ENCODE results near the gene PCDH1. TPM values are rescaled to one million over a fixed set of nuclear protein-coding genes. Genes with fewer than 3 reads are reported as not detected.

Gene PCDH1
- total and polyA plus RNA-seq, 7 donors = 8.6 to 47.2 (median 13.2) TPM

- intact Hi-C loops (cut with DNase I) = no loop called here
- Histone ChIP-seq H3K4me1 (peaks cover 0 to 33% (median 32%) of the 10 kb centered on the region in 4 donors), H3K4me3 (no peak overlapping the region), H3K9me3 (no peaks in the 10 kb centered on the region), H3K27ac (peak overlapping the region; percentile 37 to 76 (median 64)), H3K27me3 (peaks cover 27 to 84% (median 45%) of the 10 kb centered on the region in 3 donors), H3K36me3 (no peaks in the 10 kb centered on the region)
- 48 to 73% methylated on average over 8 of the region's 8 CpGs for WGBS, 2 donors
- TF ChIP-seq POLR2A (IDR thresholded peaks at IDR 0.05) (no peak), POLR2AphosphoS5 (IDR thresholded peaks at IDR 0.05) (no peak), EP300 (IDR thresholded peaks at IDR 0.05) (no peak), CTCF (IDR thresholded peaks at IDR 0.05) (no peak)
- DNase-seq = no peak
These were observed 3.0 kb upstream of the PCDH1 start for GRCh38 chr5:141880961-141881801.

- no peaks in the 10 kb centered on the region for H3K9me3 ChIP-seq
- DNase-seq = no peak
- TF ChIP-seq POLR2AphosphoS5 (IDR thresholded peaks at IDR 0.05) (no peak), POLR2A (IDR thresholded peaks at IDR 0.05) (no peak), EP300 (IDR thresholded peaks at IDR 0.05) (no peak), CTCF (IDR thresholded peaks at IDR 0.05) (no peak)
- peaks cover 37 to 85% (median 56%) of the 10 kb centered on the region in 3 donors for H3K27me3 ChIP-seq
- H3K27ac ChIP-seq = peak overlapping the region; percentile 61 to 76 (median 65)
- intact Hi-C loops (cut with DNase I) = loop anchor here (1.0 to 5.0 kb wide), 4 partner anchors 42 to 187 kb away; partner anchors contain the start of gene DELE1
- H3K4me3 ChIP-seq = no peak overlapping the region
- H3K4me1 ChIP-seq = peaks cover 0 to 43% (median 38%) of the 10 kb centered on the region in 4 donors
- no peaks in the 10 kb centered on the region for H3K36me3 ChIP-seq
- 39 to 78% methylated on average over 7 of the region's 7 CpGs for WGBS, 2 donors
These were observed 1.9 kb upstream of the PCDH1 start for GRCh38 chr5:141879941-141880738.

- intact Hi-C loops (cut with DNase I) = loop anchor here (1.0 to 5.0 kb wide), 4 partner anchors 43 to 187 kb away; partner anchors contain the start of gene DELE1
- no peaks in the 10 kb centered on the region for H3K9me3 ChIP-seq
- no peaks in the 10 kb centered on the region for H3K36me3 ChIP-seq
- 1 to 2% methylated on average over 2 of the region's 2 CpGs for WGBS, 2 donors
- no peak overlapping the region for H3K4me3 ChIP-seq
- H3K27me3 ChIP-seq = peaks cover 39 to 85% (median 57%) of the 10 kb centered on the region in 3 donors
- TF ChIP-seq CTCF (IDR thresholded peaks at IDR 0.05) (peak in 1 of 4 experiments; percentile 8), EP300 (IDR thresholded peaks at IDR 0.05) (no peak)
- peaks cover 0 to 43% (median 38%) of the 10 kb centered on the region in 4 donors for H3K4me1 ChIP-seq
- H3K27ac ChIP-seq = peak overlapping the region; percentile 61 to 76 (median 65)
- no peak for DNase-seq
These were observed 1.2 kb upstream of the PCDH1 start for GRCh38 chr5:141879426-141879759.

- Histone ChIP-seq H3K27ac (peak overlapping the region; percentile 62 to 79 (median 72)), H3K27me3 (peaks cover 38 to 85% (median 57%) of the 10 kb centered on the region in 3 donors)
These were observed 658 bp upstream of the PCDH1 start for GRCh38 chr5:141878711-141879425.

More at GRCh38 chr5:141878711-141879425, 658 bp upstream of the PCDH1 start:
- DNase-seq = peak; percentile 94
- intact Hi-C loops (cut with DNase I) = loop anchor here (1.0 to 5.0 kb wide), 5 partner anchors 30 to 186 kb away; partner anchors contain the start of gene DELE1
- H3K36me3 ChIP-seq = no peaks in the 10 kb centered on the region
- H3K9me3 ChIP-seq = no peaks in the 10 kb centered on the region
- TF ChIP-seq EP300 (IDR thresholded peaks at IDR 0.05) = no peak
- no peak for TF ChIP-seq POLR2A (IDR thresholded peaks at IDR 0.05)
- TF ChIP-seq CTCF (IDR thresholded peaks at IDR 0.05) = peak; percentile 93 to 97 (median 93)
- peak in 3 of 4 donors; percentile 28 to 40 (median 33) for TF ChIP-seq POLR2AphosphoS5 (IDR thresholded peaks at IDR 0.05)
- peaks cover 0 to 43% (median 38%) of the 10 kb centered on the region in 4 donors for H3K4me1 ChIP-seq
- H3K4me3 ChIP-seq = peak overlapping the region; percentile 38 to 71 (median 66)
- WGBS, 2 donors = 0 to 1% methylated on average over 40 of the region's 40 CpGs
